Neural progenitor cell (in vitro differentiated cells): ENCODE results near the gene PYGM. TPM values are rescaled to one million over a fixed set of nuclear protein-coding genes. Genes with fewer than 3 reads are reported as not detected.

Experiments used
- DNase-seq: peaks from one replicate; pipeline ENCODE4 v3.0.0-alpha.2; 2016; ENCODE audit warnings: low spot score
- H2AFZ ChIP-seq: fragments of 200-600 bp; sonication (generic); replicated peaks from 2 replicates; pipeline ENCODE4 v1.6.1; 2016; ENCODE audit warnings: antibody characterized with exemption
- H3F3A ChIP-seq: fragments of 200-600 bp; sonication (generic); 2 replicates; pipeline ENCODE4 v1.6.1; 2016; ENCODE audit warnings: antibody characterized with exemption, low read depth
- H3K27ac ChIP-seq: fragments of 200-600 bp; sonication (generic); 2 replicates; pipeline ENCODE4 v1.5.1; 2016; ENCODE audit warnings: mild to moderate bottlenecking
- H3K27me3 ChIP-seq: fragments of 200-600 bp; sonication (generic); 2 replicates; pipeline ENCODE4 v1.6.1; 2016; ENCODE audit warnings: mild to moderate bottlenecking, moderate library complexity
- H3K36me3 ChIP-seq: fragments of 200-600 bp; sonication (generic); 2 replicates; pipeline ENCODE4 v1.5.1; 2016
- H3K4me1 ChIP-seq: fragments of 200-600 bp; sonication (generic); 2 replicates; pipeline ENCODE4 v1.6.1; 2016; ENCODE audit warnings: mixed run types
- H3K4me2 ChIP-seq: fragments of 200-600 bp; sonication (generic); 2 replicates; pipeline ENCODE4 v1.6.1; 2016
- H3K4me3 ChIP-seq: fragments of 200-600 bp; sonication (generic); 2 replicates; pipeline ENCODE4 v1.5.1; 2016
- H3K79me2 ChIP-seq: fragments of 200-600 bp; sonication (generic); 2 replicates; pipeline ENCODE4 v1.6.1; 2016; ENCODE audit warnings: low read depth
- H3K9ac ChIP-seq: fragments of 200-600 bp; sonication (generic); 2 replicates; pipeline ENCODE4 v1.6.1; 2016
- H3K9me3 ChIP-seq: fragments of 200-600 bp; sonication (generic); 2 replicates; pipeline ENCODE4 v1.5.1; 2016; ENCODE audit warnings: low read depth
- H4K20me1 ChIP-seq: fragments of 200-600 bp; sonication (generic); 2 replicates; pipeline ENCODE4 v1.6.1; 2016; ENCODE audit warnings: low read depth
- H3K27ac Mint-ChIP-seq: 3 replicates; pipeline ENCODE4 v1.8.0; 2021; ENCODE audit warnings: mixed read lengths
- H3K27me3 Mint-ChIP-seq: 2 replicates; pipeline ENCODE4 v1.8.0; 2022; ENCODE audit warnings: low read depth, mild to moderate bottlenecking, inconsistent platforms, moderate library complexity, mixed read lengths; ENCODE audit not compliant: insufficient read depth
- H3K36me3 Mint-ChIP-seq: 3 replicates; pipeline ENCODE4 v1.8.0; 2021; ENCODE audit warnings: mixed read lengths
- H3K4me1 Mint-ChIP-seq: 3 replicates; pipeline ENCODE4 v1.8.0; 2021; ENCODE audit warnings: mixed read lengths
- H3K4me3 Mint-ChIP-seq: 3 replicates; pipeline ENCODE4 v1.8.0; 2021; ENCODE audit warnings: mild to moderate bottlenecking, moderate library complexity, mixed read lengths
- H3K9me3 Mint-ChIP-seq: 3 replicates; pipeline ENCODE4 v1.8.0; 2020; ENCODE audit warnings: mixed read lengths
- CTCF ChIP-seq: fragments of 200-600 bp; sonication (generic); IDR thresholded peaks from 2 replicates; pipeline ENCODE4 v1.5.1; 2017; ENCODE audit warnings: antibody characterized with exemption, mild to moderate bottlenecking
- EZH2 ChIP-seq: fragments of 200-600 bp; sonication (generic); IDR thresholded peaks from 2 replicates; pipeline ENCODE4 v1.6.1; 2017; ENCODE audit warnings: antibody characterized with exemption, mild to moderate bottlenecking, moderate library complexity
- EZH2phosphoT487 ChIP-seq: fragments of 200-600 bp; sonication (generic); IDR thresholded peaks from 2 replicates; pipeline ENCODE4 v1.6.1; 2017; ENCODE audit warnings: antibody characterized with exemption
- total RNA-seq: library from RNA; depleted of rRNA; stranded (reverse); fragments of >200 nt; gene quantifications from 2 replicates; pipeline ENCODE4 v1.2.3, GENCODE V29; 2015; ENCODE audit warnings: low replicate concordance

Gene PYGM
- total RNA-seq, 1 donor from 2014 or later, result 1.4 TPM

GRCh38 chr11:64799623-64800302 is 40.0 kb upstream of the PYGM start:
- no peaks in the 10 kb centered on the region for H3K36me3 ChIP-seq

DNA sequence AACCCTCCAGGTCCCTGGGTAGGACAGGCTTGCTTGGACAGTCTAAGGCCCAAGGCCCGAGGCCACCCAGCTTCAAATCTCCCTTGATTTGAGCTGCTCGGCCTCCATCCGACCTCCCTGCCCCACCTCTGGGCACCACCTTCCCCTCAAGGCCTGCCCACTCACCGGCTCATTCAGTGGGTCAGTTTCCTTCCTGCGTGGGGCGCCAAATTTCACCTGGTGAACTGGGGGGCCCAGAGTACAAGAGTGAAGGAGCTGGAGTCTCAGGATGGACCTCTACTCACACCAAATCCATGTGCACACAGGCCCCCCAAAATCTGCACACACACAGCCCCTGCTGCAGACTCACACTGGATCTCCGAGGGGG is 39.5 kb upstream of the PYGM start:
- Histone ChIP-seq H3F3A (peaks cover 22% of the 10 kb centered on the region), H3K4me2 (no peak overlapping the region), H3K9me3 (no peaks in the 10 kb centered on the region), H3K27ac (no peak overlapping the region), H2AFZ (no peak overlapping the region), H3K36me3 (no peaks in the 10 kb centered on the region), H3K4me3 (no peak overlapping the region), H4K20me1 (peaks cover 6% of the 10 kb centered on the region), H3K27me3 (no peaks in the 10 kb centered on the region), H3K9ac (no peak overlapping the region), H3K4me1 (no peaks in the 10 kb centered on the region), H3K79me2 (no peaks in the 10 kb centered on the region)
- no peak for DNase-seq
- Mint-ChIP-seq H3K4me1 (peaks cover 8% of the 10 kb centered on the region), H3K27me3 (no peaks in the 10 kb centered on the region), H3K27ac (no peak overlapping the region), H3K36me3 (peaks cover 2% of the 10 kb centered on the region), H3K9me3 (no peaks in the 10 kb centered on the region), H3K4me3 (no peak overlapping the region)
- no peak for TF ChIP-seq EZH2phosphoT487
- TF ChIP-seq CTCF, result no peak

More at GRCh38 chr11:64799623-64800302, 40.0 kb upstream of the PYGM start:
- peaks cover 27% of the 10 kb centered on the region for H3F3A ChIP-seq
- no peaks in the 10 kb centered on the region for H3K27me3 Mint-ChIP-seq
- peaks cover 2% of the 10 kb centered on the region for H3K36me3 Mint-ChIP-seq
- H2AFZ ChIP-seq, result no peak overlapping the region
- H3K4me3 ChIP-seq, result no peak overlapping the region
- no peak overlapping the region for H3K27ac ChIP-seq
- H3K27me3 ChIP-seq, result no peaks in the 10 kb centered on the region
- no peaks in the 10 kb centered on the region for H3K9me3 Mint-ChIP-seq
- H3K79me2 ChIP-seq, result no peaks in the 10 kb centered on the region
- H3K9me3 ChIP-seq, result no peaks in the 10 kb centered on the region
- peak overlapping the region; percentile 18 for H3K4me3 Mint-ChIP-seq
- H4K20me1 ChIP-seq, result peaks cover 11% of the 10 kb centered on the region
- H3K4me1 Mint-ChIP-seq, result peaks cover 8% of the 10 kb centered on the region
- no peak overlapping the region for H3K9ac ChIP-seq
- H3K27ac Mint-ChIP-seq, result no peak overlapping the region
- H3K4me1 ChIP-seq, result no peaks in the 10 kb centered on the region
- H3K4me2 ChIP-seq, result no peak overlapping the region
- DNase-seq, result no peak
- TF ChIP-seq EZH2phosphoT487 (no peak), EZH2 (no peak), CTCF (no peak)

GRCh38 chr11:64796757-64797541 is 37.2 kb upstream of the PYGM start:
- H3K4me1 Mint-ChIP-seq, result peaks cover 2% of the 10 kb centered on the region
- Histone ChIP-seq H3K4me2 (no peak overlapping the region), H2AFZ (no peak overlapping the region), H3K27me3 (no peaks in the 10 kb centered on the region), H3K36me3 (no peaks in the 10 kb centered on the region), H3K4me3 (no peak overlapping the region), H3K27ac (no peak overlapping the region), H3K9me3 (no peaks in the 10 kb centered on the region), H4K20me1 (no peaks in the 10 kb centered on the region), H3K79me2 (no peaks in the 10 kb centered on the region), H3F3A (peaks cover under 1% of the 10 kb centered on the region), H3K4me1 (no peaks in the 10 kb centered on the region), H3K9ac (no peak overlapping the region)
- H3K27ac Mint-ChIP-seq, result no peak overlapping the region
- H3K36me3 Mint-ChIP-seq, result peaks cover 4% of the 10 kb centered on the region
- DNase-seq, result no peak
- no peak for TF ChIP-seq EZH2phosphoT487
- no peak for TF ChIP-seq CTCF
- no peak for TF ChIP-seq EZH2
- H3K9me3 Mint-ChIP-seq, result no peaks in the 10 kb centered on the region
- H3K4me3 Mint-ChIP-seq, result no peak overlapping the region
- no peaks in the 10 kb centered on the region for H3K27me3 Mint-ChIP-seq
